MM.1S (cell line): ENCODE measurements around the gene PRKG1.

ENCODE experiments used
- DNase-seq: peaks from one replicate; pipeline ENCODE4 v3.0.0-alpha.2; 2015
- H2AFZ ChIP-seq: fragments of 300-600 bp; sonication (generic); 2 replicates; pipeline ENCODE4 v1.6.0; 2016; ENCODE audit warnings: antibody characterized with exemption, low read length
- H3F3A ChIP-seq: fragments of 300-600 bp; sonication (generic); 2 replicates; pipeline ENCODE4 v1.6.1; 2016; ENCODE audit warnings: mild to moderate bottlenecking, antibody characterized with exemption, low read length, moderate library complexity, mixed read lengths; ENCODE audit not compliant: insufficient read depth
- H3K27ac ChIP-seq: fragments of 300-600 bp; sonication (generic); 2 replicates; pipeline ENCODE4 v1.5.1; 2016; ENCODE audit warnings: mild to moderate bottlenecking, low read length
- H3K27me3 ChIP-seq: fragments of 300-600 bp; sonication (generic); replicated peaks from 2 replicates; pipeline ENCODE4 v1.6.0; 2016; ENCODE audit warnings: low read length; ENCODE audit not compliant: insufficient read depth
- H3K36me3 ChIP-seq: fragments of 300-600 bp; sonication (generic); replicated peaks from 2 replicates; pipeline ENCODE4 v1.6.1; 2016; ENCODE audit warnings: mild to moderate bottlenecking, low read length, mixed read lengths; ENCODE audit not compliant: insufficient read depth
- H3K4me1 ChIP-seq: fragments of 300-600 bp; sonication (generic); 2 replicates; pipeline ENCODE4 v1.6.1; 2016; ENCODE audit warnings: low read length, mixed read lengths
- H3K4me2 ChIP-seq: fragments of 300-600 bp; sonication (generic); 2 replicates; pipeline ENCODE4 v1.6.0; 2016; ENCODE audit warnings: low read depth, low read length
- H3K4me3 ChIP-seq: fragments of 300-600 bp; sonication (generic); 2 replicates; pipeline ENCODE4 v1.5.1; 2016; ENCODE audit warnings: low read length, mixed read lengths
- H3K79me2 ChIP-seq: fragments of 300-600 bp; sonication (generic); 2 replicates; pipeline ENCODE4 v1.6.1; 2016; ENCODE audit warnings: mixed run types, low read length, mixed read lengths
- H3K9ac ChIP-seq: fragments of 300-600 bp; sonication (generic); 2 replicates; pipeline ENCODE4 v1.6.1; 2016; ENCODE audit warnings: low read length, mixed read lengths
- H3K9me2 ChIP-seq: fragments of 300-600 bp; sonication (generic); replicated peaks from 2 replicates; pipeline ENCODE4 v1.6.1; 2016; ENCODE audit warnings: mild to moderate bottlenecking, low read length, mixed read lengths; ENCODE audit not compliant: insufficient read depth
- H3K9me3 ChIP-seq: fragments of 300-600 bp; sonication (generic); replicated peaks from 2 replicates; pipeline ENCODE4 v1.6.1; 2016; ENCODE audit warnings: mild to moderate bottlenecking, low read length, mixed read lengths; ENCODE audit not compliant: insufficient read depth
- H4K20me1 ChIP-seq: fragments of 300-600 bp; sonication (generic); 2 replicates; pipeline ENCODE4 v1.6.1; 2016; ENCODE audit warnings: mild to moderate bottlenecking, low read length, moderate library complexity, mixed read lengths; ENCODE audit not compliant: insufficient read depth
- EZH2 ChIP-seq: fragments of 300-600 bp; sonication (generic); optimal IDR thresholded peaks from 2 replicates; pipeline ENCODE3; 2017; ENCODE audit warnings: low read depth, mild to moderate bottlenecking, antibody characterized with exemption, low read length, mixed read lengths
- EZH2phosphoT487 ChIP-seq: fragments of 300-600 bp; sonication (generic); IDR thresholded peaks from 2 replicates; pipeline ENCODE4 v1.6.1; 2018; ENCODE audit warnings: antibody characterized with exemption, low read length
- TF ChIP-seq, protein P1 (sequence below): fragments of 300-600 bp; sonication (generic); IDR thresholded peaks from 2 replicates; pipeline ENCODE4 v1.5.1; 2016; ENCODE audit warnings: antibody characterized with exemption, low read length, mixed read lengths

Gene PRKG1

DNA sequence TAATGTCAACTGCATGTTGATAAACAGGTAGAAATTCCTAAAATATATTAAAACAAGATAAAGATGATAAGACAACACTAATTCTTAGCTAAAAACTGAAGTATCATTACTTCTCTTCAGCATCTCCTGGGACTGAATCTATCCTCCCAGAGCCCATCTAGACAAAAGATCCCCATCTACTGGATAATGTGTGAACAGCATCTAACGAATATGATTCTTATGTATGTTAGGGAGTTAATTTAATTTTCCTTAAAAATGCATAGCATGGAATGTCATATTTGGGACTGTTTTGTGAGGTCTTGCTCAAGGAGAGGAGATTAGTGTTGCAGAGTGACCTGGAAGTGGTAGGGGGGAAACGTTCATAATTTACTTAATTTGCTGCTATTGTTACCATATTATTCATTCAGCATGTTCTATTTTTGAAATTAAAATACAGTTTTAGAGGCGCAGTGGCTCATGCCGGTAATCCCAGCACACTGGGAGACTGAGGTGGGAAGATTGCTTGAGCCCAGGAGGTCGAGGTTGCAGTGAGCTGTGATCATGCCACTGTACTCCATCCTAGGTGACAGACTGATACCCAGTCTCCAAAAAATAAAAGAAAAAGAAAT lies 930.2 kb downstream of the PRKG1 start:
- no peak overlapping the region for H3K9ac ChIP-seq
- no peaks in the 10 kb centered on the region for H3K4me1 ChIP-seq
- no peaks in the 10 kb centered on the region for H3K9me3 ChIP-seq
- no peak overlapping the region for H3K4me3 ChIP-seq
- H3K27me3 ChIP-seq: no peaks in the 10 kb centered on the region
- no peak overlapping the region for H3K27ac ChIP-seq
- no peaks in the 10 kb centered on the region for H3K79me2 ChIP-seq
- peak; percentile 42 for DNase-seq
- no peaks in the 10 kb centered on the region for H3F3A ChIP-seq
- H3K36me3 ChIP-seq: no peaks in the 10 kb centered on the region
- H2AFZ ChIP-seq: no peak overlapping the region
- H4K20me1 ChIP-seq: no peaks in the 10 kb centered on the region
- no peak overlapping the region for H3K4me2 ChIP-seq
- no peaks in the 10 kb centered on the region for H3K9me2 ChIP-seq
- TF ChIP-seq EZH2phosphoT487: no peak
- TF ChIP-seq, protein P1, sequence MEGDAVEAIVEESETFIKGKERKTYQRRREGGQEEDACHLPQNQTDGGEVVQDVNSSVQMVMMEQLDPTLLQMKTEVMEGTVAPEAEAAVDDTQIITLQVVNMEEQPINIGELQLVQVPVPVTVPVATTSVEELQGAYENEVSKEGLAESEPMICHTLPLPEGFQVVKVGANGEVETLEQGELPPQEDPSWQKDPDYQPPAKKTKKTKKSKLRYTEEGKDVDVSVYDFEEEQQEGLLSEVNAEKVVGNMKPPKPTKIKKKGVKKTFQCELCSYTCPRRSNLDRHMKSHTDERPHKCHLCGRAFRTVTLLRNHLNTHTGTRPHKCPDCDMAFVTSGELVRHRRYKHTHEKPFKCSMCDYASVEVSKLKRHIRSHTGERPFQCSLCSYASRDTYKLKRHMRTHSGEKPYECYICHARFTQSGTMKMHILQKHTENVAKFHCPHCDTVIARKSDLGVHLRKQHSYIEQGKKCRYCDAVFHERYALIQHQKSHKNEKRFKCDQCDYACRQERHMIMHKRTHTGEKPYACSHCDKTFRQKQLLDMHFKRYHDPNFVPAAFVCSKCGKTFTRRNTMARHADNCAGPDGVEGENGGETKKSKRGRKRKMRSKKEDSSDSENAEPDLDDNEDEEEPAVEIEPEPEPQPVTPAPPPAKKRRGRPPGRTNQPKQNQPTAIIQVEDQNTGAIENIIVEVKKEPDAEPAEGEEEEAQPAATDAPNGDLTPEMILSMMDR: peak; percentile 71

DNA sequence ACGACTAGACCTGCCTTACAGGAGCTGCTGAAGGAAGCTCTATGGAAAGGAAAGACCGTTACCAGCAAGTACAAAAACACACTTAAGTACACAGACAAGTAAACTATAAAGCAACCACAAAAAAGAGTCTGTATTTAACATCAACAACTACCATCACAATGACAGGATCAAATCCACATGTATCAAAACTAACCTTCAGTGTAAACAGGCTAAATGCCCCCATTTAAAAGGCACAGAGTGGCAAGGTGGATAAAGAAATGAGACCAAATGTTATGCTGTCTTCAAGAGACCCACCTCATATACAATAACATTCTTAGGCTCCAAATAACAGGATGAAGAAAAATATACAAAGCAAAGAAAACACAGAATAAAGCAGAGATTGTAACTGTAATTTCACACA lies 932.8 kb downstream of the PRKG1 start:
- Histone ChIP-seq H2AFZ (no peak overlapping the region), H3K36me3 (no peaks in the 10 kb centered on the region), H3K27ac (no peak overlapping the region), H3K9me2 (no peaks in the 10 kb centered on the region), H3K79me2 (no peaks in the 10 kb centered on the region), H3K4me2 (no peak overlapping the region), H3K9ac (no peak overlapping the region), H4K20me1 (no peaks in the 10 kb centered on the region), H3F3A (no peaks in the 10 kb centered on the region), H3K9me3 (no peaks in the 10 kb centered on the region), H3K27me3 (no peaks in the 10 kb centered on the region), H3K4me1 (no peaks in the 10 kb centered on the region), H3K4me3 (no peak overlapping the region)
- TF ChIP-seq EZH2phosphoT487 (no peak), EZH2 (no peak)
- TF ChIP-seq, protein P1: no peak
- DNase-seq: no peak

DNA sequence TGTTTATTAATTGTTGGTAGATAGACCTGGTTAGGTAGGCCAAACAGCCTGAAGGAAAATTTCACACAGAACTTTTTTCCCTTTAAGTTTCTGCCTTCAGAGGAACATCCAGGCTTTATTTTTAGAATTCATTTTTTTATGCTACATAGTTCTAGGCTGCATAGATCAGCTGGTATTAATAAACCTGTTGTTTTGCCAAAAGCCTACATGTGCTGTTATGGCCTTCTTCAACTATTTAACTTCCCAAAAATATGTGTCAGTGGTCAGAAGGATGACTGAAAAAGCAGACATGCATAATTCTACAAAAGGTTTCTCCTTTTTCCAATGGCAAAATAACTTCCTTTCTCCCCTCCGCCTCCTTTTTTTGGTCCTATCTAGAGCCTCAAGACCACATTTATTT lies 936.8 kb downstream of the PRKG1 start:
- H2AFZ ChIP-seq: no peak overlapping the region
- H3K9ac ChIP-seq: no peak overlapping the region
- H3K36me3 ChIP-seq: no peaks in the 10 kb centered on the region
- no peaks in the 10 kb centered on the region for H4K20me1 ChIP-seq
- no peaks in the 10 kb centered on the region for H3K9me3 ChIP-seq
- H3F3A ChIP-seq: no peaks in the 10 kb centered on the region
- H3K4me1 ChIP-seq: no peaks in the 10 kb centered on the region
- TF ChIP-seq, protein P1: no peak
- TF ChIP-seq EZH2 (no peak), EZH2phosphoT487 (no peak)
- no peaks in the 10 kb centered on the region for H3K9me2 ChIP-seq
- no peaks in the 10 kb centered on the region for H3K79me2 ChIP-seq
- no peaks in the 10 kb centered on the region for H3K27me3 ChIP-seq
- DNase-seq: no peak
- H3K4me2 ChIP-seq: no peak overlapping the region
- H3K27ac ChIP-seq: no peak overlapping the region
- no peak overlapping the region for H3K4me3 ChIP-seq
